Tibial artery (tissue), 4 donors: ENCODE measurements around the gene BLID.

ENCODE experiments used
- DNase-seq, 2 donors: peaks; one replicate each; pipeline ENCODE4 v3.0.0-alpha.2; 2019
- H3K27ac ChIP-seq, 2 donors: fragments of 200-600 bp; sonication (generic) in 1 of 2; 1 replicate in 1 of 2; 2 replicates in 1 of 2; pipeline ENCODE4 v1.5.1; 2018 to 2019; ENCODE audit warnings: mild to moderate bottlenecking in 1 of 2
- H3K27me3 ChIP-seq, 2 donors: fragments of 200-600 bp; sonication (generic) in 1 of 2; one replicate each; pipeline versions ENCODE4 v1.5.1 to v1.6.0; 2016 to 2019
- H3K36me3 ChIP-seq, 3 donors: fragments of 200-600 bp; sonication (generic) in 2 of 3; one replicate each; pipeline ENCODE4 v1.5.1; 2016 to 2019; ENCODE audit warnings: mild to moderate bottlenecking in 2 of 3
- H3K4me1 ChIP-seq, 4 donors: fragments of 200-600 bp; sonication (generic) in 2 of 4; 1 replicate in 3 of 4; 2 replicates in 1 of 4; pipeline ENCODE4 v1.5.1; 2016 to 2019
- H3K4me3 ChIP-seq, 2 donors: fragments of 200-600 bp; sonication (generic) in 1 of 2; 1 replicate in 1 of 2; 2 replicates in 1 of 2; pipeline ENCODE4 v1.5.1; 2018 to 2019; ENCODE audit warnings: mild to moderate bottlenecking in 2 of 2
- H3K9me3 ChIP-seq, 3 donors: fragments of 200-600 bp; sonication (generic) in 1 of 3; one replicate each; pipeline ENCODE4 v1.5.1; 2016 to 2019
- intact Hi-C: fragments of 100-400 bp; cut with DNase I; formaldehyde crosslinking; loops from one replicate; pipeline ENCODE4 v1.15.0; 2023; ENCODE audit warnings: low total_unique reads
- TF ChIP-seq, protein P1 (sequence below), 2 experiments: fragments of 200-600 bp in 1 of 2; fragments of 450-650 bp in 1 of 2; IDR thresholded peaks; one replicate each; pipeline ENCODE4 v1.5.1; 2017 to 2019; ENCODE audit warnings: antibody characterized with exemption in 2 of 2, mild to moderate bottlenecking in 1 of 2, moderate library complexity in 1 of 2

The BLID gene

DNA sequence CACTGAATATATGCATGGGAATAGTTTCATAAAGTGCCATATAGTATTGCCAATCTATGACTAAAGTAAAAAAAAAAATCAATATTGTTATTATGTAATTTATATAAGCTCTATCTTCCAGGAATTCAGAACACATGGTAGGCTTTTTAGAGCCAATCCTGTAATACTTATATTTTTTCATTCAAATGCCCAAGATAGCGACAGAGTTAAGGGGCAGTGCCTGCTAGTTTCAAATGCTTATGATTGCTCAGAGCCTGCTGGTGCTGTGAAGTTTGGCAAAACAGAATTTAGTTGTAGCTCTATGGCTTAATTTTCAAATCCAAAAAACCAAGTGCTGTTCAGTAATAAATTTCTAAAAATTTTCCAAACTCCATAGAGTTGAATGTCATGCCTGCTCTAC lies 39.0 kb upstream of the BLID start:
- Histone ChIP-seq H3K36me3 (no peaks in the 10 kb centered on the region), H3K4me3 (no peak overlapping the region), H3K9me3 (no peaks in the 10 kb centered on the region), H3K27ac (peak overlapping the region in 1 of 2 donors; percentile 71), H3K27me3 (no peaks in the 10 kb centered on the region), H3K4me1 (peaks cover 0 to 62% (median 13%) of the 10 kb centered on the region in 4 donors)
- TF ChIP-seq, protein P1, sequence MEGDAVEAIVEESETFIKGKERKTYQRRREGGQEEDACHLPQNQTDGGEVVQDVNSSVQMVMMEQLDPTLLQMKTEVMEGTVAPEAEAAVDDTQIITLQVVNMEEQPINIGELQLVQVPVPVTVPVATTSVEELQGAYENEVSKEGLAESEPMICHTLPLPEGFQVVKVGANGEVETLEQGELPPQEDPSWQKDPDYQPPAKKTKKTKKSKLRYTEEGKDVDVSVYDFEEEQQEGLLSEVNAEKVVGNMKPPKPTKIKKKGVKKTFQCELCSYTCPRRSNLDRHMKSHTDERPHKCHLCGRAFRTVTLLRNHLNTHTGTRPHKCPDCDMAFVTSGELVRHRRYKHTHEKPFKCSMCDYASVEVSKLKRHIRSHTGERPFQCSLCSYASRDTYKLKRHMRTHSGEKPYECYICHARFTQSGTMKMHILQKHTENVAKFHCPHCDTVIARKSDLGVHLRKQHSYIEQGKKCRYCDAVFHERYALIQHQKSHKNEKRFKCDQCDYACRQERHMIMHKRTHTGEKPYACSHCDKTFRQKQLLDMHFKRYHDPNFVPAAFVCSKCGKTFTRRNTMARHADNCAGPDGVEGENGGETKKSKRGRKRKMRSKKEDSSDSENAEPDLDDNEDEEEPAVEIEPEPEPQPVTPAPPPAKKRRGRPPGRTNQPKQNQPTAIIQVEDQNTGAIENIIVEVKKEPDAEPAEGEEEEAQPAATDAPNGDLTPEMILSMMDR (IDR thresholded peaks at IDR 0.05), result no peak
- intact Hi-C loops, result no loop called here
- no peak for DNase-seq

DNA sequence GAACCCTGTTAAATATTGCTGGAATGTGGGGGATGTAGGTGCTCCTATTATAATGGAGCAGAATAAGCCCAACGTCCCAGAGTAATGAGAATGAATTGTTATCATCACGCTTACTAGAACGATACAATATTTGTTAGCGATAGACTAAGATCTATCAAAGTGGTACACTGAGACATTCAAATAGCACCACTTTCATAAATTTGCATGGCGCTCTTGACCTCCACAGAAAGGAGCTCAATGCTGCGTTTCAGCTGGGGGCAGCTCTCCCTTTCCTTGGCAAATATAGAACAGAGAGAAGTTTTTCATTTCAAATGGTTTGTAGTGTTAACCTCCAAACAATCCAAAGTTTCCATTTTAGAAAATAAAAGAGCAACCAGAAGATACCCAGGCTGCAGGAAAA lies 38.2 kb upstream of the BLID start:
- H3K36me3 ChIP-seq, result no peaks in the 10 kb centered on the region
- no peaks in the 10 kb centered on the region for H3K27me3 ChIP-seq
- H3K4me3 ChIP-seq, result no peak overlapping the region
- H3K9me3 ChIP-seq, result no peaks in the 10 kb centered on the region
- no peak for DNase-seq
- intact Hi-C loops, result no loop called here
- peaks cover 0 to 57% (median 8%) of the 10 kb centered on the region in 4 donors for H3K4me1 ChIP-seq
- TF ChIP-seq, protein P1 (IDR thresholded peaks at IDR 0.05), result no peak
- peak overlapping the region in 1 of 2 donors; percentile 71 for H3K27ac ChIP-seq

DNA sequence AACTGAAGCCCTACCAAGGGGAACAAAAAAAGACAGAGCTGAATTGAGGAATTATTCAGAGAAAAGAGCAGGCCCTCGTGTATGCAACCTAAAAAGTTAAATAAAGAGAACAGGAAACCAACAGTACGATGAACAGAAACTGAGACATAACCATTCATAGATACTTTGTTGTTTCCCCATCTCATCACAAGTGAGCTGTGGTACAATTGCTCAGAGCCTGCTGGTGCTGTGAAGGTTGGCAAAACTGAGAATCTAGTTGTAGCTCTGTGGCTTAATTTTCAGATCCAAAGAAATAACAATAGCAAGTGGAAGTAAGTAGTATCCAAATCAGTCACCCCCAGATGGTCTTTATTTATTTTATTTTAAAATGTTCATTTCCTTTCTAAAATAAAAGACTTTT lies 37.7 kb upstream of the BLID start:
- H3K4me3 ChIP-seq, result no peak overlapping the region
- TF ChIP-seq, protein P1 (IDR thresholded peaks at IDR 0.05), result no peak
- no peaks in the 10 kb centered on the region for H3K9me3 ChIP-seq
- H3K36me3 ChIP-seq, result no peaks in the 10 kb centered on the region
- H3K27me3 ChIP-seq, result no peaks in the 10 kb centered on the region
- no peak for DNase-seq
- H3K4me1 ChIP-seq, result peaks cover 0 to 52% (median 8%) of the 10 kb centered on the region in 4 donors
- intact Hi-C loops, result no loop called here
- peak overlapping the region in 1 of 2 donors; percentile 71 for H3K27ac ChIP-seq

DNA sequence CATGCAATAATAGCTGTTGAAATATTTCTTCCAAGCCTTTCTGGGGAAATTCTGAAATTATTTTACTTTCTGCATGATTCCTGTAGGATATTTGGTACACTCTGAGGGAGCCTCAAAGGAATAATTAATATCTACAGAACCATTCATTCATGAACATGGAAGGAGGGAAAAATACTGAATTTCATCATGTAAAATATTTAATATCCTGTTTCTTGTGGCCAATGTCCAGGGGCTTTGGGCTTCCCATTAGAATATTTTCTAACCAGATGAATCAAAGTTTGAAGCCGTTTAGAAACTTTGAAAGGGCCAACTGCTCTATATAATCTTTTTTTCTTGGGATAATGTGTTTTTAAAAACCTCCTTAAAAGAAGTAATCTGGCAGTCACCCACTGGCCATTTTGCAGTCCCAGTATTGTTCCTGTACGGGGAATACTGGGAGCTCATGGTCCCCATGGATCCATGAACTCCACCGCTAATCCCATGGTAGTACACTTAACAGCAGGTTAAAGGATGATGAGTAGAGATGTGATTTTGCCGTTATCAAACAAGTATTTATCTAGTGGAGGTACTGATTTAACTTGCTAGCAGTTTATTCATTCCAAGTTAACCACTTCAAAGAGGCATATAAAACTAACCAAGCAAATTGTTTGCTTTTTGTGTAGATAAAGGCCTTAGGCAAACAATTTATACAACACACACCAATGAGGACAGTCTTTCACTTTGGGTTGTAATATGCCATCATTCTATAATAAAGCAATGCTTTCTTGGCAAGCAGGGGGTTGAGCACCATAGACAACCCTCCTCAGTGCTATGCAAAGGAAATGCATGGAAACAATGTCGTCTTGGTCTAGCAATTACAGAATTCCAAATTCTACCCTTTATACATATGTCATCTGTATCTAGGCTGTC lies 34.5 kb upstream of the BLID start:
- H3K9me3 ChIP-seq, result no peaks in the 10 kb centered on the region
- H3K27me3 ChIP-seq, result no peaks in the 10 kb centered on the region
- H3K4me3 ChIP-seq, result no peak overlapping the region
- intact Hi-C loops, result no loop called here
- TF ChIP-seq, protein P1 (IDR thresholded peaks at IDR 0.05), result no peak
- H3K36me3 ChIP-seq, result no peaks in the 10 kb centered on the region
- no peak for DNase-seq
- H3K4me1 ChIP-seq, result peaks cover 0 to 37% (median 3%) of the 10 kb centered on the region in 4 donors
- H3K27ac ChIP-seq, result peak overlapping the region; percentile 13 to 49

DNA sequence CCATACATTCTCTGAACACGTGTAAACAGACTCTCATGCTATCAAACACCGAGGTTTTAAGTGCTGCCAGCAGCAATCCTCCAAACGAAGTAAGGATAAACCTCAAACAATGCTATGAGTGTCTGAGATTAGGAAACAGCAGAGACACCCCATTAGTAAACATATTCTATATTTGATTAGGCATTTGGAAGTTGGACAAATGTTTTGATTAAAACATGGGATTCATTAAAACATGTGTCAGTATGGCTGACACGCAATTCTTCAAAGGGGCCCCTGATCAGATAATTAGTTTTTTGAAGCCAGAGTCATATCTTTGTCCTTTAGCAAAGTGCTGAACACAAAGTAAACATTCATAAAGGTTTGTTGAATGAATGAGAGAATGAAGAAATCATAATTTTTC lies 33.2 kb upstream of the BLID start:
- TF ChIP-seq, protein P1 (IDR thresholded peaks at IDR 0.05), result no peak

More for the DNA sequence above, 33.2 kb upstream of the BLID start:
- Histone ChIP-seq H3K27me3 (no peaks in the 10 kb centered on the region), H3K36me3 (no peaks in the 10 kb centered on the region), H3K27ac (no peak overlapping the region), H3K4me3 (no peak overlapping the region), H3K9me3 (no peaks in the 10 kb centered on the region), H3K4me1 (peaks cover 0 to 31% (median 3%) of the 10 kb centered on the region in 4 donors)
- intact Hi-C loops, result no loop called here
- no peak for DNase-seq
